Activated CD4-positive, alpha-beta T cell treated with anti-CD3 and anti-CD28 coated beads for 4 hours (primary cell): ENCODE measurements around the gene KRT76.
"Not testable (repeated sequence)": the region's sequence is repeated elsewhere in the genome, so short reads cannot be mapped to it uniquely, and the experiment has no call there.

Experiments
- DNase-seq, 2 donors: peaks; one replicate each; pipeline ENCODE4 v3.0.0-alpha.2; 2020

Gene KRT76

GRCh38 chr12:52779914-52780313 is 2.8 kb upstream of the KRT76 start:
- no peak for DNase-seq

DNA sequence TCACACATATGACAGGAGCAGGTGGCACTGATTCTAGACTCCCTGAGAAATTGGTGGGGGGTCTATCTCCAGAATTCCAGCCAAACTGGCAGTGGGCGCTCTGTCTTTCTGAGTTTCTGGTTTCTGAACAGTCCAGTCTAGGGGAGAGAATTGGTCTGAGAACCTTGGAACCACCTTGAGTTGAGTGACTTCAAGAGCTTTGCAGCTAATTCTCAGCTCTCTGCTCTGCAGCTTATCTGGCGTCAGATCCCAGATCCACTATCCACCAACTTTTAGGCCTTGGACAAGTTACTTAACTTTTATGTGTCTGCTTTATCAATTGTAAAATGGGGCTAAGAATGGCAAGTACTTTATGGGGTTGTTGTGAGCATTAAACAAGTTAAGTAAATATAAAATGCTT is 1.7 kb upstream of the KRT76 start:
- no peak for DNase-seq

GRCh38 chr12:52777566-52777965 is 421 bp upstream of the KRT76 start:
- DNase-seq: no peak

GRCh38 chr12:52776435-52776834 is 710 bp downstream of the KRT76 start:
- DNase-seq: no peak

DNA sequence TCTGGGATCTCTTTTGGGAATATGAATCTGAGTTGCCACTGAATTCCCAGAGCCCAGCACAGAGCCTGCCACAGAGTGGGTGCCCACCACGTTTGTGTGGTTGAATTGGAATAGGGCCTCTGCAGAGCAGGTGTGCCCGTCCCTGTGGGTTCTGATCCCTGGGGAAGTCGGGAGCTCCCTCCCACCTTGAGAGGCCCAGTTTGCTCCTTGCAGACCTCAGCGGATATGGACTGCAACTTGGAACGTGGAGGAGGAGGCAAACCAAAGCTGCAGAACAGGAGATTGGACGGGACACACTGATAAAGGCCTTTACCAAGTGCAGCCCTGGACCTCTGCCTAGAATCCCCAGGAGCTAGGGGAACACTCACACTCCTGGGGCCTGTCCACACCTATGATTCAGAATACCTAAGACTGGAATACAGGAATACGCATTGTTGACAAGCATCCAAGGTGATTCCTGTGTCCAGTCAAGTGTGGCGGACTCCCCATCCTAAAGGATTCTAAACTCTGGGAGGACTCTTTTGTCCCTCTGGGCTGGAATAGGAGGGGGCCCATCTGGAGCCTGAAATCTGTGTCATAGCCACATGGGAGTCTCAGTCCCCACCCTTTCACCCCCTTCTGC is 2.4 kb downstream of the KRT76 start:
- no peak for DNase-seq

GRCh38 chr12:52772772-52773171 is 4.4 kb downstream of the KRT76 start:
- no peak for DNase-seq

DNA sequence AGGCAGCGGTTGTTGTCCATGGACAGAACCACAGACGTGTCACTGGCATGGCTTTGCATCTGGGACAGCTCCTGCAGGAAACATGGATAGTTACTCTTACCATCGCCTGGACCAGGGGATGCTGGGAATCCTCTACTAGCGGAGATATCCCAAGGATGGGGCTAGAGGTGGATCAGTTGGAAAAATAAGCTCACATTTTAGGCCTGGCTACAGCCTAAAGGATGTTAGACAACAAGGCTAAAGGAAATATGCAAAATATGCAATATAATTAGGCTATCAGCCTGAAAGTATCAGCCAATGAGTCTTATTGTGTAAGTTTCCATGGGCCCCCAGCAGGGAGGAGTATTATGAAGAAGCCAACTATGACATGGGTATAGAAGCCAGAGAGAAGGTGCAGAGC is 5.0 kb downstream of the KRT76 start:
- no peak for DNase-seq

- no peak for DNase-seq
These were observed 5.6 kb downstream of the KRT76 start for GRCh38 chr12:52771505-52771904.

GRCh38 chr12:52771088-52771487 is 6.1 kb downstream of the KRT76 start:
- no peak for DNase-seq

DNA sequence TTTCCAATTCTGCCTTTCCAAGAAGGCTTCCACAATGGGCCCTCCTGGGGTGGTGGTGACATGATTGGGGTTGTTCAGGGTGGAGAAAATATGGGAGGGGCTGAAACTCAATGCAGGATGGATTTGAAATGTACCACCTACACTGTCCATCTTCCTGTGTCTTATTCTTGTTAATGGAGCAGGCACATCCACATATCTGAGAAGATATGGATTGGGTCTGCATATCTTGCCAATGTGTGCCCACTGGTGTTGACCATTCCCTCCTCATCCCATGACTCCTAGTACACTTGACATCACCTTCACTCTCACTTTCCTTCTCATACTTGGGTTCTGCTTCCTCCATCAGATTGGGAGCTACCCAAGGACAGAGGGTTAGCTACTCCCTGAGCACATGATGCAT is 7.2 kb downstream of the KRT76 start:
- no peak for DNase-seq

DNA sequence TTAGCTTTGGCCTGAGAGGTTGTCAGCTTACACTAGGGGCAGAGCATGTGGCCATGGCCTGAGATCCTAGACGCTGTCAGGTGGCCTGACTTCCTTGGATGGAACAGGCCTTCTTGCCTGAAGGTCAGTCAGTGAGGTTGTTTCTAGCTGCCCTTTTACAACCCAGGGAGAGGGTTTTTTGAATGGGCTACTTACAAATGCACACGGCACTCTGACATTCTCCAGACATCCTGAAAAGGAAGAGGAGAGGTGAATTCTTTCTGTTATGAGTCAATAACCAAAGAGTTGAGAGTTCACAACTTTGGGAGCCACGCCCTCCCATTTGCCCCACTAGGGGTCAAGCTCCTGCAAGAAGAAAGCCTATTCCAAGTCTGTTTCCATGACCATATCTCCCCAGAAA is 7.8 kb downstream of the KRT76 start:
- no peak for DNase-seq

- no peak for DNase-seq
These were observed 8.5 kb downstream of the KRT76 start for GRCh38 chr12:52768479-52769200.

- DNase-seq: no peak
These were observed 9.7 kb downstream of the KRT76 start for GRCh38 chr12:52767427-52767826.

- no peak for DNase-seq
These were observed 10.1 kb downstream of the KRT76 start for GRCh38 chr12:52767020-52767379.

GRCh38 chr12:52766351-52767019 is 10.7 kb downstream of the KRT76 start:
- no peak for DNase-seq

DNA sequence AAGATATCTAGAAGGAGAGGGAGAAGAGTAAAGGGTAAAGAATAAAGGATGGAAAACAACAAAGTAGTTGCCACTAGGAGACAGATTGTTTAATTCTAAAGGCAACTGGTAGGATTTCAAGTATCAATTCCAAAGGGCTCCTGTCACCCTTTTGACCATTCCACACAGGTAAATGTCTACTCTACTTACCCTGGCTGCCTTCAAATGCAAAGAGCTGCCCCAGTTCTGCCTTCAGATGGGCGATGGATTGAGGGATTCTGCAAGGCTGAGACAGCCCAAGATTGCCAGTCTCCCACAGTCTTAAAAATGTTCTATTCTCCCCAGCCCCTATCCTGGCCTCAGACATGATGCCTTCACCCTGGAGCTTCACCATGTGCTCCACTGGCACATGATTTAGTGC is 11.4 kb downstream of the KRT76 start:
- no peak for DNase-seq

- no peak for DNase-seq
These were observed 13.2 kb downstream of the KRT76 start for GRCh38 chr12:52763991-52764390.

GRCh38 chr12:52763036-52763659 is 14.0 kb downstream of the KRT76 start:
- DNase-seq: no peak

GRCh38 chr12:52761802-52762201 is 15.3 kb downstream of the KRT76 start:
- no peak for DNase-seq

GRCh38 chr12:52761218-52761617 is 15.9 kb downstream of the KRT76 start:
- DNase-seq: not testable (repeated sequence)

DNA sequence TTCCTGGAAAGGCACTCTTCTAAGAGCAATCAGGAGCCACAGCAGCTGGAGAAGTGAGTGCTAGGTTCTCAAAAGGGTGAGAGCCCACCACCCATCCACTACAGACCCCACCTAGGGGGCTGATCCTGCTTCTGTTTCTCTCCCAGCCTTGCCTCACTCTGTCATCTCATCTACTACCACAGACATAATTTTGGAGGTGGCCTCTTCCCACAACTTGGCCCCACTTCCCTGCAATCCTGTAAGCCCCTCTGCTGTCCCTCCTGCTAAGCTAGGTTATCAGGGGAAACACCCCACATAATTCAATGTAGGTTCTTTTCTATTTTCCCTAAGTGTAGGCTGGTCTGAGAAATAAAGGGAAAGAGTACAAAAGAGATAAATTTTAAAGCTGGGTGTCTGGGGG is 16.5 kb downstream of the KRT76 start:
- DNase-seq: no peak

DNA sequence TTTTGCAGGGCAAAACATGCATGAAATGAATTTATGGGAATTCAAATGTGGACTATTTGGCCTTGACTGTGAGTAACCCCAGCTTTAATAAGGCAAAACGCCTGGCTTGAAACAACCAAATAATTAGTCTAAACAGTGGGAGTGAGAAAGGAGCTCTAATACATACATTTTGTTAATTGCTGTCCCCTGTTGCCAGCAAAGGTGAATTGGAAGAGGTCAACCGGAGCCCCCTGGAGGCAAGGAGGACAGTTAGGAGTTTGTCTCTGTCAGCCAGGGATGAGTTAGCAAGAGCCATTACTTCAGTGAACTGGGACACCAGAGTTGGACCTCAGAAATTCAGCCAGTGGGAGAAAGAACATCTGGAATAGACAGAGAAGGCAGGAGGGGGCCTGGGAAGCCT is 17.4 kb downstream of the KRT76 start:
- no peak for DNase-seq

DNA sequence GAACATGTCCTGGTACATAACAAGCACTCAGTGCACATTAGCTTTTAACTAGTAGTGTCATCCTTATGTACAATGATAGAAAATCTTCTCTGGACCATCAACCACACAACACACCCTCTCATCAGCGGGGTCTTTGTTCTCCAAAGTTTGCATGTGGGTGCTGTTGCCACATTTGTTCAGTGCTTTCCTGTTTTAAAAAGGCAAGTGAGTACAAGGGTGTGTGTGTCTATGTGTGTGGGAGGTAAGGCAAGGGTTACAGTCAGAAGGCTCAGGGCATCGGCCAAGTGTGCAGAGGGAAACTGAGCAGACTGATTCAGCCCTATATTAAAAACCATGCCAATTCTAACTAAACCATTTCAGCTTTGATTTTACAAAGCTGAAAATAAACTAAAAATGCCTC is 17.9 kb downstream of the KRT76 start:
- DNase-seq: no peak
